NB4 (cell line): ENCODE results near the gene DAAM2.

ENCODE experiments used
- MYC ChIP-seq: IDR thresholded peaks from 2 replicates; pipeline ENCODE4 v1.6.1; 2011; ENCODE audit warnings: low read depth, low read length
- POLR2A ChIP-seq: IDR thresholded peaks from 2 replicates; pipeline ENCODE4 v1.6.1; 2011; ENCODE audit warnings: mild to moderate bottlenecking; ENCODE audit not compliant: insufficient read length; ENCODE audit errors: extremely low read depth
- TF ChIP-seq, protein P1 (sequence below): IDR thresholded peaks from one replicate; pipeline ENCODE4 v1.5.1; 2012; ENCODE audit warnings: low read depth, low read length
- TF ChIP-seq, protein P2 (sequence below): IDR thresholded peaks from 2 replicates; pipeline ENCODE4 v1.6.1; 2011; ENCODE audit warnings: low read depth, low read length

DNA sequence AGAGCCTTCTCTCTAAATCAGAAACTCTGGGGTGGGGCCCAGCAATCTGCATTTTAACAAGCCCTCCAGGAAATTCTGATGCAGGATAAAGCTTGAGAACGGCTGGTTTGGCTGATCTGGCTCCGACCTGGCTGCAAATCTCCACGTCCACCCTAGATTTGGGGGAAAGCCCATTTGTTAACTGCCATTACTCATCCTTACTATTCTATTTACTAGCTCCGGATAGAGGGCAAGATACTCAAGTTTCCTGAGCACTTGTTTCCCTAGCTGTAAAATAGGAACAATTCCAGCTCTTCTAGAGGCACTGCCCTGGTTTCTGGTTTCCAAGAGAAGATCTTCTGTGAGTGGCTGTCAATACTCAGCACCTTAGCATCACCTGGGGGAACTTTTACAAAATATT is 44.4 kb downstream of the DAAM2 start:
- TF ChIP-seq, protein P1, sequence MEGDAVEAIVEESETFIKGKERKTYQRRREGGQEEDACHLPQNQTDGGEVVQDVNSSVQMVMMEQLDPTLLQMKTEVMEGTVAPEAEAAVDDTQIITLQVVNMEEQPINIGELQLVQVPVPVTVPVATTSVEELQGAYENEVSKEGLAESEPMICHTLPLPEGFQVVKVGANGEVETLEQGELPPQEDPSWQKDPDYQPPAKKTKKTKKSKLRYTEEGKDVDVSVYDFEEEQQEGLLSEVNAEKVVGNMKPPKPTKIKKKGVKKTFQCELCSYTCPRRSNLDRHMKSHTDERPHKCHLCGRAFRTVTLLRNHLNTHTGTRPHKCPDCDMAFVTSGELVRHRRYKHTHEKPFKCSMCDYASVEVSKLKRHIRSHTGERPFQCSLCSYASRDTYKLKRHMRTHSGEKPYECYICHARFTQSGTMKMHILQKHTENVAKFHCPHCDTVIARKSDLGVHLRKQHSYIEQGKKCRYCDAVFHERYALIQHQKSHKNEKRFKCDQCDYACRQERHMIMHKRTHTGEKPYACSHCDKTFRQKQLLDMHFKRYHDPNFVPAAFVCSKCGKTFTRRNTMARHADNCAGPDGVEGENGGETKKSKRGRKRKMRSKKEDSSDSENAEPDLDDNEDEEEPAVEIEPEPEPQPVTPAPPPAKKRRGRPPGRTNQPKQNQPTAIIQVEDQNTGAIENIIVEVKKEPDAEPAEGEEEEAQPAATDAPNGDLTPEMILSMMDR, result no peak
- TF ChIP-seq POLR2A, result no peak
- TF ChIP-seq, protein P2, sequence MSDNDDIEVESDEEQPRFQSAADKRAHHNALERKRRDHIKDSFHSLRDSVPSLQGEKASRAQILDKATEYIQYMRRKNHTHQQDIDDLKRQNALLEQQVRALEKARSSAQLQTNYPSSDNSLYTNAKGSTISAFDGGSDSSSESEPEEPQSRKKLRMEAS, result no peak
- no peak for TF ChIP-seq MYC
